Transverse colon (tissue), 3 donors: ENCODE data around the gene CCT3.

Source experiments
- POLR2A ChIP-seq: fragments of 450-650 bp; IDR thresholded peaks from one replicate; pipeline ENCODE4 v1.6.1; 2016; ENCODE audit warnings: antibody characterized with exemption, mild to moderate bottlenecking, moderate library complexity
- POLR2AphosphoS5 ChIP-seq, 3 donors: sonication (generic); formaldehyde crosslinking; IDR thresholded peaks; one replicate each; pipeline ENCODE4 v1.6.1; 2016; ENCODE audit warnings: antibody characterized with exemption in 3 of 3

- no peak for TF ChIP-seq POLR2AphosphoS5 (IDR thresholded peaks at IDR 0.05)
- TF ChIP-seq POLR2A = no peak
Observed at GRCh38 chr1:156310962-156311361, 27.1 kb downstream of the CCT3 start.
